Breast epithelium (tissue), 4 donors: ENCODE measurements around the gene CTNND2. TPM values are rescaled to one million over a fixed set of nuclear protein-coding genes. Genes with fewer than 3 reads are reported as not detected.
"Not testable (repeated sequence)": the region's sequence is repeated elsewhere in the genome, so short reads cannot be mapped to it uniquely, and the experiment has no call there.

Source experiments
- DNase-seq, 2 donors: peaks; one replicate each; pipeline ENCODE4 v3.0.0-alpha.2; 2019; ENCODE audit warnings: low spot score in 2 of 2
- H3K27ac ChIP-seq, 2 donors: fragments of 200-600 bp; sonication (generic) in 1 of 2; one replicate each; pipeline ENCODE4 v1.5.1; 2016 to 2019; ENCODE audit warnings: mild to moderate bottlenecking in 1 of 2
- H3K27me3 ChIP-seq, 2 donors: fragments of 200-600 bp; sonication (generic) in 1 of 2; one replicate each; pipeline versions ENCODE4 v1.5.1 to v1.6.0; 2017 to 2019; ENCODE audit warnings: control low read depth in 1 of 2, mild to moderate bottlenecking in 1 of 2
- H3K36me3 ChIP-seq: fragments of 200-600 bp; one replicate; pipeline ENCODE4 v1.5.1; 2019
- H3K4me1 ChIP-seq, 2 donors: fragments of 200-600 bp; sonication (generic); one replicate each; pipeline ENCODE4 v1.5.1; 2016 to 2019; ENCODE audit warnings: control low read depth in 1 of 2
- H3K4me3 ChIP-seq, 3 donors: fragments of 200-600 bp; sonication (generic); 1 replicate in 2 of 3; 2 replicates in 1 of 3; pipeline ENCODE4 v1.5.1; 2016 to 2019; ENCODE audit warnings: mild to moderate bottlenecking in 3 of 3, moderate library complexity in 2 of 3
- H3K9me3 ChIP-seq, 2 donors: fragments of 200-600 bp; sonication (generic) in 1 of 2; one replicate each; pipeline ENCODE4 v1.5.1; 2016 to 2019; ENCODE audit warnings: control low read depth in 1 of 2
- CTCF ChIP-seq, 3 donors: fragments of 450-650 bp; IDR thresholded peaks; one replicate each; pipeline ENCODE4 v1.5.1; 2016 to 2017; ENCODE audit warnings: antibody characterized with exemption in 3 of 3, mild to moderate bottlenecking in 3 of 3, moderate library complexity in 3 of 3
- POLR2A ChIP-seq: fragments of 450-650 bp; IDR thresholded peaks from one replicate; pipeline ENCODE4 v1.6.1; 2016; ENCODE audit warnings: antibody characterized with exemption, mild to moderate bottlenecking, moderate library complexity
- POLR2AphosphoS5 ChIP-seq, 3 donors: sonication (generic); formaldehyde crosslinking; IDR thresholded peaks; one replicate each; pipeline ENCODE4 v1.6.1; 2017; ENCODE audit warnings: antibody characterized with exemption in 3 of 3
- intact Hi-C: fragments of 100-400 bp; cut with DNase I; formaldehyde crosslinking; loops from one replicate; pipeline ENCODE4 v1.15.1; 2023; ENCODE audit warnings: low total_unique reads
- total RNA-seq, 3 donors: library from RNA; depleted of rRNA; stranded (reverse); fragments of >200 nt; gene quantifications; one replicate each; pipeline ENCODE4 v1.1.0, GENCODE V29; 2016

The CTNND2 gene
- total RNA-seq, 3 donors from 2014 or later = 3.3 to 6.0 TPM; not detected in 1

- no peak for DNase-seq
- no peaks in the 10 kb centered on the region for H3K27me3 ChIP-seq
- no peaks in the 10 kb centered on the region for H3K9me3 ChIP-seq
- no peaks in the 10 kb centered on the region for H3K4me1 ChIP-seq
- H3K4me3 ChIP-seq = no peak overlapping the region
- H3K27ac ChIP-seq = no peak overlapping the region
- H3K36me3 ChIP-seq = no peaks in the 10 kb centered on the region
- TF ChIP-seq POLR2A = no peak
- no peak for TF ChIP-seq POLR2AphosphoS5 (IDR thresholded peaks at IDR 0.05)
- no peak for TF ChIP-seq CTCF (IDR thresholded peaks at IDR 0.05)
- intact Hi-C loops = no loop called here
Observed at GRCh38 chr5:11622785-11623184, 281.5 kb downstream of the CTNND2 start.

GRCh38 chr5:11620172-11620571 lies 284.1 kb downstream of the CTNND2 start:
- Histone ChIP-seq H3K36me3 (no peaks in the 10 kb centered on the region), H3K9me3 (no peaks in the 10 kb centered on the region), H3K27me3 (no peaks in the 10 kb centered on the region), H3K4me3 (no peak overlapping the region), H3K4me1 (no peaks in the 10 kb centered on the region), H3K27ac (no peak overlapping the region)
- intact Hi-C loops = no loop called here
- DNase-seq = no peak
- TF ChIP-seq POLR2AphosphoS5 (IDR thresholded peaks at IDR 0.05) (no peak), POLR2A (no peak), CTCF (IDR thresholded peaks at IDR 0.05) (no peak)

- Histone ChIP-seq H3K4me3 (no peak overlapping the region), H3K36me3 (no peaks in the 10 kb centered on the region), H3K27ac (no peak overlapping the region), H3K4me1 (no peaks in the 10 kb centered on the region), H3K9me3 (no peaks in the 10 kb centered on the region), H3K27me3 (no peaks in the 10 kb centered on the region)
- DNase-seq = no peak
- no peak for TF ChIP-seq POLR2A
- TF ChIP-seq CTCF (IDR thresholded peaks at IDR 0.05) = no peak
- TF ChIP-seq POLR2AphosphoS5 (IDR thresholded peaks at IDR 0.05) = no peak
- intact Hi-C loops = no loop called here
Observed at GRCh38 chr5:11619339-11620024, 284.8 kb downstream of the CTNND2 start.

- no peaks in the 10 kb centered on the region for H3K36me3 ChIP-seq
- H3K4me3 ChIP-seq = no peak overlapping the region
- TF ChIP-seq CTCF (IDR thresholded peaks at IDR 0.05) (no peak), POLR2A (no peak), POLR2AphosphoS5 (IDR thresholded peaks at IDR 0.05) (no peak)
- H3K27ac ChIP-seq = no peak overlapping the region
- no peaks in the 10 kb centered on the region for H3K27me3 ChIP-seq
- H3K9me3 ChIP-seq = no peaks in the 10 kb centered on the region
- intact Hi-C loops = no loop called here
- no peaks in the 10 kb centered on the region for H3K4me1 ChIP-seq
- no peak for DNase-seq
Observed at GRCh38 chr5:11617080-11617479, 287.2 kb downstream of the CTNND2 start.

- H3K27ac ChIP-seq, intact Hi-C loops, H3K36me3 ChIP-seq, H3K9me3 ChIP-seq, DNase-seq, H3K4me1 ChIP-seq, H3K4me3 ChIP-seq, H3K27me3 ChIP-seq: not testable (repeated sequence)
Observed at GRCh38 chr5:11616624-11617023, 287.6 kb downstream of the CTNND2 start.

- no peaks in the 10 kb centered on the region for H3K9me3 ChIP-seq
- DNase-seq = no peak
- H3K36me3 ChIP-seq = no peaks in the 10 kb centered on the region
- intact Hi-C loops = no loop called here
- H3K4me3 ChIP-seq = no peak overlapping the region
- no peaks in the 10 kb centered on the region for H3K4me1 ChIP-seq
- no peak overlapping the region for H3K27ac ChIP-seq
- TF ChIP-seq POLR2AphosphoS5 (IDR thresholded peaks at IDR 0.05) (no peak), POLR2A (no peak), CTCF (IDR thresholded peaks at IDR 0.05) (no peak)
- no peaks in the 10 kb centered on the region for H3K27me3 ChIP-seq
Observed at GRCh38 chr5:11611011-11611410, 293.2 kb downstream of the CTNND2 start.
